ENCODE measurements around the gene CDIPT. TPM values are rescaled to one million over a fixed set of nuclear protein-coding genes. Genes with fewer than 3 reads are reported as not detected.

Gene CDIPT
- total RNA-seq, 1 experiment from 2014 or later: 60.5 TPM

DNA sequence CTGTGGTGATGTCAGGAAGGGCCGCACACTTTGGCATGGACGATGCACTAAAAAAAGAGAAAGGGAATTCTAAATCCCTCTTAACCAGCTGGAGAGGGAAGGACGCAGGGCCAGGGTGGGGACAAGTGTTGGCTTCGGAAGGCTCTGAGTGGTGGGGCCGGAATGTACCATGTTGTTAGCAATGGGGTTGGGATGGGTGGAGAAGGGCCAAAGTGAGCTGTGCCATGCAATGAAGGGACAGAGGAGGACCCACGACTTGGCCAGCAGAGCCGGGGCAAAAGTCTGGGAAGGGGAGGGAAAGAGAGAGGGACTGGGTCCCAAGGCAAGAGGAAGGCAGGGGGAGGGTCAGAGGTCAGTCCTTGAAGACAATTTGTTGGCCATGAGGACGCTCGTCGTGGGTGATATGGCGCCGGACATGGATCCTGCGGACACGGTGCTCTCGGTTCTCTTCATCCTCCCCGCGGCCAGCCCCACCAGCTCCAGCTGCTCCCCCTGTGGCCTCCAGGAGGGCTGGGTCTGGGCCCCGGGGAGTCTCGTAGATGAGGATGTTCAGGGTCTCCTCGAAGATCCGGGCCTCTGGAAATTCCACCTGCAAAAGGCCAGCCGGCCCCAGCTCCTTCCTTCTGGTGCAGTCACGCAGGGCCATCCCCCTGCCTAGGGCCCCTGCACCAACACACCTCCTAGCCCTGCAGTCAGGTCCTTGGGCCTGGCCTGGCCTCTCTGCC, 43.7 kb upstream of the CDIPT start:
- no peaks in the 10 kb centered on the region for H3K27me3 ChIP-seq (ENCODE audit: low read length)
- BruUV-seq (replicated peaks): no TSS peak
- H3K9me2 ChIP-seq (replicated peaks; ENCODE audit: low read length): no peaks in the 10 kb centered on the region
- no peak overlapping the region for H2AFZ ChIP-seq (ENCODE audit: low read length)
- no peaks in the 10 kb centered on the region for H3K4me1 ChIP-seq (ENCODE audit: insufficient read depth, low read length)
- no peaks in the 10 kb centered on the region for H3K36me3 ChIP-seq (ENCODE audit: low read depth, low read length)
- POLR2A ChIA-PET (ENCODE audit: unreplicated experiment): no interaction called here
- CTCF ChIA-PET: no interaction called here
- intact Hi-C loops (cut with micrococcal nuclease): no loop called here
- no peaks in the 10 kb centered on the region for H3K9me3 ChIP-seq (ENCODE audit: low read length)
- DNase-seq: no peak
- H3K79me2 ChIP-seq (ENCODE audit: low read length): no peaks in the 10 kb centered on the region
- no peak overlapping the region for H3K4me3 ChIP-seq (ENCODE audit: low read length)
- no peak overlapping the region for H3K4me2 ChIP-seq (ENCODE audit: low read length)
- ATAC-seq: no peak
- no peak overlapping the region for H3K9ac ChIP-seq (ENCODE audit: low read length)
- no peaks in the 10 kb centered on the region for H4K20me1 ChIP-seq (ENCODE audit: low read length)
- no peak for TF ChIP-seq EZH2phosphoT487 (IDR thresholded peaks at IDR 0.05; ENCODE audit: borderline replicate concordance, low read length)
- no peak for TF ChIP-seq EZH2 (IDR thresholded peaks at IDR 0.05; ENCODE audit: low read length, unreplicated experiment)
- TF ChIP-seq, protein P1, sequence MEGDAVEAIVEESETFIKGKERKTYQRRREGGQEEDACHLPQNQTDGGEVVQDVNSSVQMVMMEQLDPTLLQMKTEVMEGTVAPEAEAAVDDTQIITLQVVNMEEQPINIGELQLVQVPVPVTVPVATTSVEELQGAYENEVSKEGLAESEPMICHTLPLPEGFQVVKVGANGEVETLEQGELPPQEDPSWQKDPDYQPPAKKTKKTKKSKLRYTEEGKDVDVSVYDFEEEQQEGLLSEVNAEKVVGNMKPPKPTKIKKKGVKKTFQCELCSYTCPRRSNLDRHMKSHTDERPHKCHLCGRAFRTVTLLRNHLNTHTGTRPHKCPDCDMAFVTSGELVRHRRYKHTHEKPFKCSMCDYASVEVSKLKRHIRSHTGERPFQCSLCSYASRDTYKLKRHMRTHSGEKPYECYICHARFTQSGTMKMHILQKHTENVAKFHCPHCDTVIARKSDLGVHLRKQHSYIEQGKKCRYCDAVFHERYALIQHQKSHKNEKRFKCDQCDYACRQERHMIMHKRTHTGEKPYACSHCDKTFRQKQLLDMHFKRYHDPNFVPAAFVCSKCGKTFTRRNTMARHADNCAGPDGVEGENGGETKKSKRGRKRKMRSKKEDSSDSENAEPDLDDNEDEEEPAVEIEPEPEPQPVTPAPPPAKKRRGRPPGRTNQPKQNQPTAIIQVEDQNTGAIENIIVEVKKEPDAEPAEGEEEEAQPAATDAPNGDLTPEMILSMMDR (conservative IDR thresholded peaks at IDR 0.05; ENCODE audit: low read depth, low read length): no peak
- no peak overlapping the region for H3K27ac ChIP-seq (ENCODE audit: low read length)
- no peaks in the 10 kb centered on the region for H3F3A ChIP-seq (ENCODE audit: low read length, unreplicated experiment)

DNA sequence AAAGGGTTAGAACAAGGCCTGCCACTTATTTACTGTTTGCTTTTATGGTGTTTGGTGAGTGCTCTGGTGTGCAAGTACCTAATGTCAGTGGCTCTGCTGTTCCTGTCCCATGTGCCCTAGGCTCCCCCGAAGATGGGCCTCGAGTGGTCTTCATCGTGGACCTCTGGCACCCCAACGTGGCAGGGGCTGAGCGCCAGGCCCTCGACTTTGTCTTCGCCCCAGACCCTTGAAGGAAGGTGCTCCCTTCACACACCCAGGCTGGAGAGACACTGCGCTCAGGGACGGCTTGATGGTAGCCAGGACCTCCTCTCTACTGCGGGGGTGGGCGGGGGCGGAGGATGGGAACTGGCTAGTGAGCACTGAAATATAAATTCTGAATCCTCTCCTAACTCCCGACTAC, 42.6 kb upstream of the CDIPT start:
- DNase-seq: no peak
- POLR2A ChIA-PET (ENCODE audit: unreplicated experiment): no interaction called here
- H3K9ac ChIP-seq (ENCODE audit: low read length): no peak overlapping the region
- no peak for ATAC-seq
- H3K79me2 ChIP-seq (ENCODE audit: low read length): no peaks in the 10 kb centered on the region
- no peak overlapping the region for H3K4me3 ChIP-seq (ENCODE audit: low read length)
- no peaks in the 10 kb centered on the region for H3K9me3 ChIP-seq (ENCODE audit: low read length)
- CTCF ChIA-PET: no interaction called here
- intact Hi-C loops (cut with micrococcal nuclease): no loop called here
- no peaks in the 10 kb centered on the region for H4K20me1 ChIP-seq (ENCODE audit: low read length)
- H3K36me3 ChIP-seq (ENCODE audit: low read depth, low read length): no peaks in the 10 kb centered on the region
- no peak overlapping the region for H3K27ac ChIP-seq (ENCODE audit: low read length)
- no peaks in the 10 kb centered on the region for H3F3A ChIP-seq (ENCODE audit: low read length, unreplicated experiment)
- no peak overlapping the region for H2AFZ ChIP-seq (ENCODE audit: low read length)
- H3K27me3 ChIP-seq (ENCODE audit: low read length): no peaks in the 10 kb centered on the region
- H3K4me1 ChIP-seq (ENCODE audit: insufficient read depth, low read length): no peaks in the 10 kb centered on the region
- no peaks in the 10 kb centered on the region for H3K9me2 ChIP-seq (replicated peaks; ENCODE audit: low read length)
- BruUV-seq (replicated peaks): no TSS peak
- TF ChIP-seq EZH2 (IDR thresholded peaks at IDR 0.05; ENCODE audit: low read length, unreplicated experiment) (no peak), EZH2phosphoT487 (IDR thresholded peaks at IDR 0.05; ENCODE audit: borderline replicate concordance, low read length) (no peak)
- TF ChIP-seq, protein P1 (conservative IDR thresholded peaks at IDR 0.05; ENCODE audit: low read depth, low read length): no peak
- no peak overlapping the region for H3K4me2 ChIP-seq (ENCODE audit: low read length)

DNA sequence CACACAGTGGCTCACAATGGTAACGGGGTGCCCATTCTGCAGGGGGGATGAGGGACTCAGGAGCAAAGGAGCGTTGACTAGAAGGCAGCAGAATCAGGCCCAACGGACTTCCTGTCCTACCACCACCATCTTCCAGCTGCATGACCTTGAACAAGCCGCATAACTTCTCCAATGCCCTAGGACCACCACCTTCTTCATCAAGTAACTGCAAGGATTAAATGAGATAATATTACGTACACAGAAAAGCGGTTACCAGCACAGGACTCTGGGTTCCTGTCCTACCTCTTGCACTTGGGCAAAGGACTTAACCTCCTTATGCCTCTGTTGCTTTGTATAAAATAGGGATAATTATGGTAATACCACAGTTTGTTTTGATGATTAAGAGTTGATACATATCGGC, 41.9 kb upstream of the CDIPT start:
- Histone ChIP-seq H3K9me2 (replicated peaks; ENCODE audit: low read length) (no peaks in the 10 kb centered on the region), H2AFZ (ENCODE audit: low read length) (no peak overlapping the region), H3K36me3 (ENCODE audit: low read depth, low read length) (no peaks in the 10 kb centered on the region), H3K4me2 (ENCODE audit: low read length) (no peak overlapping the region), H4K20me1 (ENCODE audit: low read length) (no peaks in the 10 kb centered on the region), H3K27ac (ENCODE audit: low read length) (no peak overlapping the region), H3K4me1 (ENCODE audit: insufficient read depth, low read length) (no peaks in the 10 kb centered on the region), H3K79me2 (ENCODE audit: low read length) (no peaks in the 10 kb centered on the region), H3K27me3 (ENCODE audit: low read length) (no peaks in the 10 kb centered on the region), H3K4me3 (ENCODE audit: low read length) (no peak overlapping the region), H3K9me3 (ENCODE audit: low read length) (no peaks in the 10 kb centered on the region), H3K9ac (ENCODE audit: low read length) (no peak overlapping the region), H3F3A (ENCODE audit: low read length, unreplicated experiment) (no peaks in the 10 kb centered on the region)
- ATAC-seq (no peak), DNase-seq (no peak)
- ChIA-PET POLR2A (ENCODE audit: unreplicated experiment) (no interaction called here), CTCF (no interaction called here)
- TF ChIP-seq, protein P1 (conservative IDR thresholded peaks at IDR 0.05; ENCODE audit: low read depth, low read length): no peak
- TF ChIP-seq EZH2 (IDR thresholded peaks at IDR 0.05; ENCODE audit: low read length, unreplicated experiment) (no peak), EZH2phosphoT487 (IDR thresholded peaks at IDR 0.05; ENCODE audit: borderline replicate concordance, low read length) (no peak)
- intact Hi-C loops (cut with micrococcal nuclease): no loop called here
- no TSS peak for BruUV-seq (replicated peaks)
